ENCODE data around the gene PDE11A.

DNA sequence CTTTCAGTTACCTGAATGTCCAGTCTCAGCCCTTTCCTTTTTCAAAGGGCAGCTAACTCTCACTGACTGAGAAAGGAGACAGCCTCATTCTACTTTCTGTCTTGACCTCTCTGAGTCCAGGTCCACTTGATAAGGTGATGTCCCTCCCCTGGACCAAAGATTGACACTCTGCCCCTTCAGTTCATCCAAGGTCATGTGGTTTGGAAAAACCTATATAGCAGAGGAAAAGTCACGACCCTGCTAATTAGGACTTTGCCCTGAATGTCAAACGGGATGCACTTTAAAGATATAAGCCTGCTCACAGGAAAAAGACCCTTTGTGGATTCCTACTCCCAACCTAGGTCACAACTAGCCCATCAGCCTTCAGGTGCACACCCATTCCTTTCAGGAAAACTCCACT is 471.7 kb downstream of the PDE11A start:
- no peak for TF ChIP-seq POLR2A (IDR thresholded peaks at IDR 0.05)
- TF ChIP-seq, protein P1, sequence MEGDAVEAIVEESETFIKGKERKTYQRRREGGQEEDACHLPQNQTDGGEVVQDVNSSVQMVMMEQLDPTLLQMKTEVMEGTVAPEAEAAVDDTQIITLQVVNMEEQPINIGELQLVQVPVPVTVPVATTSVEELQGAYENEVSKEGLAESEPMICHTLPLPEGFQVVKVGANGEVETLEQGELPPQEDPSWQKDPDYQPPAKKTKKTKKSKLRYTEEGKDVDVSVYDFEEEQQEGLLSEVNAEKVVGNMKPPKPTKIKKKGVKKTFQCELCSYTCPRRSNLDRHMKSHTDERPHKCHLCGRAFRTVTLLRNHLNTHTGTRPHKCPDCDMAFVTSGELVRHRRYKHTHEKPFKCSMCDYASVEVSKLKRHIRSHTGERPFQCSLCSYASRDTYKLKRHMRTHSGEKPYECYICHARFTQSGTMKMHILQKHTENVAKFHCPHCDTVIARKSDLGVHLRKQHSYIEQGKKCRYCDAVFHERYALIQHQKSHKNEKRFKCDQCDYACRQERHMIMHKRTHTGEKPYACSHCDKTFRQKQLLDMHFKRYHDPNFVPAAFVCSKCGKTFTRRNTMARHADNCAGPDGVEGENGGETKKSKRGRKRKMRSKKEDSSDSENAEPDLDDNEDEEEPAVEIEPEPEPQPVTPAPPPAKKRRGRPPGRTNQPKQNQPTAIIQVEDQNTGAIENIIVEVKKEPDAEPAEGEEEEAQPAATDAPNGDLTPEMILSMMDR (IDR thresholded peaks at IDR 0.05), result no peak

Measured in uterus (tissue), 2 donors.